ENCODE results near the gene H3-3A. TPM values are rescaled to one million over a fixed set of nuclear protein-coding genes. Genes with fewer than 3 reads are reported as not detected.

Gene H3-3A
- total RNA-seq, 1 donor from 2014 or later, result 600 TPM

DNA sequence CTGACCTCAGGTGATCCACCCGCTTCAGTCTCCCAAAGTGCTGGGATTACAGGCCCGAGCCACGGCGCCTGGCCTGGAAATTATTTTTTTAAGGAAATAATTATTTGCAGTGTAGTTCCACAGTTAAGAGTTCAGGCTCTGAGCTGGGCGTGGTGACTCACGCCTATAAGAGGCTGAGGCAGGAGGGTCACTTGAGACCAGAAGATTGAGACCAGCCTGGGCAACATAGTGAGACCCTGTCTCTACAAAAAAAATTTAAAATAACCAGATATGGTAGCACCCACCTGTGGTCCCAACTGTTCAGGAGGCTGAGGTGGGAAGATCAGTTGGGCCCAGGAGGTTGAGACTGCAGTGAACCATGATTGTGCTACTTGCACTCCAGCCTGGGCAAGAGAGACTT is 13.9 kb downstream of the H3-3A start:
- no peak for TF ChIP-seq CTCF (IDR thresholded peaks at IDR 0.05)
- ChIA-PET CTCF (interaction anchor here (1.6 kb wide), 1 partner anchor 12 kb away, joined by 6 read pairs; no protein-coding TSS in a partner anchor), POLR2A (interaction anchor here (0.7 to 1.8 kb wide), 5 partner anchors 10 to 74 kb away, joined by 3 to 9 read pairs (median 4); no protein-coding TSS in a partner anchor)
- peaks cover 2% of the 10 kb centered on the region for H3K4me1 Mint-ChIP-seq
- DNase-seq, result no peak
- peak overlapping the region; percentile 35 for H3K27ac Mint-ChIP-seq
- no peaks in the 10 kb centered on the region for H3K27me3 Mint-ChIP-seq
- no peak for ATAC-seq (ENCODE audit: low read depth)
- no peaks in the 10 kb centered on the region for H3K9me3 Mint-ChIP-seq
- H3K36me3 Mint-ChIP-seq (ENCODE audit: low read depth), result peaks cover 37% of the 10 kb centered on the region
- no peak overlapping the region for H3K4me3 Mint-ChIP-seq
- intact Hi-C loops (cut with micrococcal nuclease), result no loop called here

DNA sequence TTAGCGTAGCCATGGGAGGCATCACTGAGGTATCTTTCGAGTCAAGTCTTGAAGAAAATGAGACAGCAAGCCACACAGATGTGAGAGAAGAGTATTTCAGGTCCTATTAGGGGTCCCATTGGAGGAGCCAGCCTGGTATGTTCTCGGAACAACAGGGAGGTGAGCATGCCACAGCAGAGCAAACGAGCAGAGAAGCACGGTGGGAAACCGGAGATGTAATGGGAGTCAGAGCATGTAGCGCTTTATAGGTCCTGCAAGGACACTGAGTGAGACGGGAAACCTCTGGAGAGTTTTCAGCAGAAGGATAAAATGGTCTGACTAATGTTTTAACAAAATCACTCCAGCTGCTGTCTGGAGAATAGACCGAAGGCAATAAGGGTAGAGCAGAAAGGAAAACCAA is 15.9 kb downstream of the H3-3A start:
- TF ChIP-seq CTCF (IDR thresholded peaks at IDR 0.05), result no peak
- Mint-ChIP-seq H3K36me3 (ENCODE audit: low read depth) (peaks cover 21% of the 10 kb centered on the region), H3K27me3 (no peaks in the 10 kb centered on the region), H3K9me3 (no peaks in the 10 kb centered on the region), H3K4me1 (peaks cover 10% of the 10 kb centered on the region), H3K27ac (no peak overlapping the region), H3K4me3 (no peak overlapping the region)
- ATAC-seq (ENCODE audit: low read depth) (no peak), DNase-seq (no peak)
- ChIA-PET CTCF (interaction anchor here (1.0 to 3.6 kb wide), 2 partner anchors 11 to 13 kb away, joined by 4 to 14 read pairs; no protein-coding TSS in a partner anchor), POLR2A (interaction anchor here (0.8 to 1.2 kb wide), 3 partner anchors 8 to 19 kb away, joined by 3 to 15 read pairs (median 3); no protein-coding TSS in a partner anchor)
- intact Hi-C loops (cut with micrococcal nuclease), result no loop called here

GRCh38 chr1:226082587-226082917 is 20.0 kb downstream of the H3-3A start:
- Mint-ChIP-seq H3K4me1 (peaks cover 25% of the 10 kb centered on the region), H3K4me3 (peak overlapping the region; percentile 88), H3K27me3 (no peaks in the 10 kb centered on the region), H3K9me3 (no peaks in the 10 kb centered on the region), H3K36me3 (ENCODE audit: low read depth) (peaks cover 1% of the 10 kb centered on the region), H3K27ac (no peak overlapping the region)
- POLR2A ChIA-PET, result interaction anchor here (0.7 to 3.4 kb wide), 10 partner anchors 13 to 466 kb away, joined by 3 to 57 read pairs (median 16); partner anchors contain the start of genes H3-3A and SDE2
- CTCF ChIA-PET, result interaction anchor here (0.6 to 3.1 kb wide), 4 partner anchors 18 to 89 kb away, joined by 3 to 33 read pairs (median 6); no protein-coding TSS in a partner anchor
- no peak for ATAC-seq (ENCODE audit: low read depth)
- no peak for DNase-seq
- intact Hi-C loops (cut with micrococcal nuclease), result no loop called here
- no peak for TF ChIP-seq CTCF (IDR thresholded peaks at IDR 0.05)

- no peak for TF ChIP-seq CTCF (IDR thresholded peaks at IDR 0.05)
- Mint-ChIP-seq H3K9me3 (no peaks in the 10 kb centered on the region), H3K27ac (no peak overlapping the region), H3K27me3 (no peaks in the 10 kb centered on the region), H3K36me3 (ENCODE audit: low read depth) (peaks cover 1% of the 10 kb centered on the region), H3K4me3 (peak overlapping the region; percentile 88), H3K4me1 (peaks cover 25% of the 10 kb centered on the region)
- CTCF ChIA-PET, result interaction anchor here (0.6 to 3.1 kb wide), 10 partner anchors 18 to 250 kb away, joined by 3 to 33 read pairs (median 4); no protein-coding TSS in a partner anchor
- intact Hi-C loops (cut with micrococcal nuclease), result loop anchor here (1.0 kb wide), 6 partner anchors 10 to 84 kb away; partner anchors contain the start of genes H3-3A and SDE2
- POLR2A ChIA-PET, result interaction anchor here (0.7 to 3.4 kb wide), 19 partner anchors 9 to 465 kb away, joined by 3 to 57 read pairs (median 9); partner anchors contain the start of genes ACBD3, H3-3A, PYCR2 and SDE2
- ATAC-seq (ENCODE audit: low read depth) (peak; percentile 15), DNase-seq (no peak)
These were observed 20.4 kb downstream of the H3-3A start for GRCh38 chr1:226082959-226083301.

DNA sequence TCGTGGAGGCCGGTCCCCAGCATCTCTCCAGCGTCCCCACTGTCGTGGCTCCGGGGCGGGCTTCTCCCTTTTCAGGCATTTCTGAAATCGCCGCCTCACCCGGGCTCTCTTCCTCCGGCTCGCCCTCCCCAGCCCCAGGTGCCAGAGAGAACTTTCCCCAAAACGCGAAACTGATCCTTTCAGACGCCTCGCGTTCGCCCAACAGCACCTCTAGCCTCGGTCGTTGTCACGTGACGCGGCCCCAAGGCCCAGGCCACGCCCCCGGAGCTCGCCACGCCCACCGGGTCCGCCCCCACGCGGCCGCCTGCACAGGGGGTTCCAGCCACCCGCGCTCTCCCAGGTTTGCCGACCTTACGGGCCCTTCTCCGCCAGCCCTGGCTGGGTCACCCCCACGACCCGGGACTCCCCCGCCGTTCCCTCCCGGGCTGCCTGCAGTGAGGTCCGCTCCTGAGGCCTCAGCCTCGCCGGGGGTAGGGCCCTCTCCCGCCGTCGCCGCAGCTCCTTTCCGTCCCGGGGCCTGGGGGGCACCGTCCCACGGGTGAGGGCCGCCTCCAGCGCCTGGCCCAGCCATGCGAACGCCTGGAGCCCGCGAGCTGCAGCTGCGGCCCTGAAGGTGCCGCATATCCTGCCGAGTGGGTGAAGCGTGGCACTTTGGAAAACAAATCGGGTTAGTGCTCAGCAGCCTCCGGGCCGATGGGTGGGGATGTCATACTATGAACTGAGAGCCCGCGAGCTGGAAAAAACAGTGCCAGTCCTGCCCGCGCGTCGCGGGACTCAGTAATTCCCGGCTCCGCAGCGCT is 21.0 kb downstream of the H3-3A start:
- ChIA-PET CTCF (interaction anchor here (0.6 to 3.1 kb wide), 11 partner anchors 16 to 249 kb away, joined by 3 to 33 read pairs (median 4); partner anchors contain the start of gene H3-3A), POLR2A (interaction anchor here (0.6 to 3.4 kb wide), 20 partner anchors 10 to 320 kb away, joined by 3 to 57 read pairs (median 8); partner anchors contain the start of genes ACBD3, H3-3A, PYCR2 and SDE2)
- Mint-ChIP-seq H3K36me3 (ENCODE audit: low read depth) (peaks cover 1% of the 10 kb centered on the region), H3K27ac (peak overlapping the region; percentile 68), H3K4me3 (peak overlapping the region; percentile 88), H3K9me3 (no peaks in the 10 kb centered on the region), H3K4me1 (peaks cover 25% of the 10 kb centered on the region), H3K27me3 (no peaks in the 10 kb centered on the region)
- intact Hi-C loops (cut with micrococcal nuclease), result loop anchor here (1.0 kb wide), 6 partner anchors 10 to 84 kb away; partner anchors contain the start of genes H3-3A and SDE2
- peak; percentile 91 for ATAC-seq (ENCODE audit: low read depth)
- no peak for TF ChIP-seq CTCF (IDR thresholded peaks at IDR 0.05)
- DNase-seq, result peak; percentile 99
